WTC11 (cell line): ENCODE data around the gene HDAC3. TPM values are rescaled to one million over a fixed set of nuclear protein-coding genes. Genes with fewer than 3 reads are reported as not detected.

Experiments used
- ATAC-seq: fragments of 200-7000 bp; cut with Tn5 transposase; 2 replicates; pipeline ENCODE4 v1.10.0; 2021; ENCODE audit warnings: mild to moderate bottlenecking, moderate library complexity
- CTCF ChIA-PET: fragments of 300-600 bp; sonication (Branson Sonifier 250); formaldehyde crosslinking; loops from one replicate; lab custom pipeline; 2021; ENCODE audit warnings: antibody characterized with exemption; lab: Charles Lee
- POLR2A ChIA-PET: fragments of 350-600 bp; sonication (Branson Sonifier 250); formaldehyde crosslinking; loops from one replicate; lab custom pipeline; 2021; ENCODE audit warnings: antibody characterized with exemption; lab: Charles Lee
- DNase-seq: peaks from one replicate; pipeline ENCODE4 v3.0.0; 2021; ENCODE audit warnings: low spot score
- H3K27ac Mint-ChIP-seq: 2 replicates; pipeline ENCODE4 v1.8.0; 2021; ENCODE audit warnings: mixed read lengths
- H3K27me3 Mint-ChIP-seq: 2 replicates; pipeline ENCODE4 v1.8.0; 2021; ENCODE audit warnings: low read depth, mild to moderate bottlenecking, moderate library complexity, mixed read lengths
- H3K36me3 Mint-ChIP-seq: 2 replicates; pipeline ENCODE4 v1.8.0; 2021; ENCODE audit warnings: mixed read lengths
- H3K4me1 Mint-ChIP-seq: 2 replicates; pipeline ENCODE4 v1.8.0; 2022; ENCODE audit warnings: mixed read lengths
- H3K4me3 Mint-ChIP-seq: 2 replicates; pipeline ENCODE4 v1.8.0; 2021; ENCODE audit warnings: mild to moderate bottlenecking, moderate library complexity, mixed read lengths
- H3K9me3 Mint-ChIP-seq: 2 replicates; pipeline ENCODE4 v1.8.0; 2021; ENCODE audit warnings: mixed read lengths
- GRHL2 ChIP-seq: fragments of 250-450 bp; sonication (Bioruptor Pico); IDR thresholded peaks from 2 replicates; pipeline ENCODE4 v1.8.0; 2022; ENCODE audit warnings: mild to moderate bottlenecking, moderate library complexity; ENCODE audit not compliant: insufficient replicate concordance, severe bottlenecking
- MYBL2 ChIP-seq: sonication (generic); formaldehyde crosslinking; IDR thresholded peaks from 2 replicates; pipeline ENCODE4 v1.8.1; 2023; ENCODE audit warnings: mild to moderate bottlenecking, moderate library complexity, missing genetic modification reagents
- NR1H2 ChIP-seq: sonication (generic); formaldehyde crosslinking; IDR thresholded peaks from 2 replicates; pipeline ENCODE4 v1.9.0; 2021; ENCODE audit warnings: mild to moderate bottlenecking, moderate library complexity, missing genetic modification reagents
- SMAD3 ChIP-seq: sonication (generic); formaldehyde crosslinking; IDR thresholded peaks from 2 replicates; pipeline ENCODE4 v1.8.0; 2022; ENCODE audit warnings: missing genetic modification reagents, mild to moderate bottlenecking, borderline replicate concordance
- ZNF138 ChIP-seq: sonication (generic); formaldehyde crosslinking; conservative IDR thresholded peaks from 2 replicates; pipeline ENCODE4 v1.8.1; 2022; ENCODE audit warnings: mild to moderate bottlenecking, moderate library complexity, missing genetic modification reagents
- ZNF396 ChIP-seq: fragments of 250-450 bp; sonication (Bioruptor Pico); IDR thresholded peaks from 2 replicates; pipeline ENCODE4 v1.8.0; 2021; ENCODE audit warnings: mild to moderate bottlenecking, moderate library complexity, borderline replicate concordance
- ZNF423 ChIP-seq: fragments of 250-450 bp; sonication (Bioruptor Pico); IDR thresholded peaks from 2 replicates; pipeline ENCODE4 v2.1.2; 2022; ENCODE audit warnings: mild to moderate bottlenecking, moderate library complexity
- total RNA-seq: library from RNA; stranded (reverse); gene quantifications from 3 replicates; pipeline ENCODE4 v1.2.3, GENCODE V29; 2021
- TF ChIP-seq, protein P1 (sequence below): fragments of 250-450 bp; sonication (Bioruptor Pico); IDR thresholded peaks from 2 replicates; pipeline ENCODE4 v1.9.0; 2021; ENCODE audit warnings: mild to moderate bottlenecking, borderline replicate concordance
- TF ChIP-seq, protein P2 (sequence below): sonication (generic); formaldehyde crosslinking; IDR thresholded peaks from 2 replicates; pipeline ENCODE4 v1.8.1; 2023; ENCODE audit warnings: mild to moderate bottlenecking, missing genetic modification reagents, moderate library complexity
- TF ChIP-seq, protein P3 (sequence below): fragments of 250-450 bp; sonication (Bioruptor Pico); IDR thresholded peaks from 2 replicates; pipeline ENCODE4 v1.9.0; 2021; ENCODE audit warnings: mild to moderate bottlenecking
- TF ChIP-seq, protein P4 (sequence below): sonication (generic); formaldehyde crosslinking; IDR thresholded peaks from 2 replicates; pipeline ENCODE4 v1.8.1; 2023; ENCODE audit warnings: mild to moderate bottlenecking, missing genetic modification reagents, borderline replicate concordance
- TF ChIP-seq, protein P5 (sequence below): sonication (generic); formaldehyde crosslinking; IDR thresholded peaks from 2 replicates; pipeline ENCODE4 v1.8.0; 2023; ENCODE audit warnings: missing genetic modification reagents, mild to moderate bottlenecking, borderline replicate concordance
- TF ChIP-seq, protein P6 (sequence below): sonication (generic); formaldehyde crosslinking; IDR thresholded peaks from 2 replicates; pipeline ENCODE4 v1.8.0; 2022; ENCODE audit warnings: mild to moderate bottlenecking, missing genetic modification reagents
- TF ChIP-seq, protein P7 (sequence below): sonication (generic); formaldehyde crosslinking; conservative IDR thresholded peaks from 2 replicates; pipeline ENCODE4 v1.8.1; 2023; ENCODE audit warnings: mild to moderate bottlenecking, low read depth, missing genetic modification reagents, moderate library complexity
- TF ChIP-seq, protein P8 (sequence below): sonication (generic); formaldehyde crosslinking; IDR thresholded peaks from 2 replicates; pipeline ENCODE4 v1.8.1; 2023; ENCODE audit warnings: mild to moderate bottlenecking, missing genetic modification reagents

Gene HDAC3
- total RNA-seq, 1 experiment from 2014 or later: 96.2 TPM

DNA sequence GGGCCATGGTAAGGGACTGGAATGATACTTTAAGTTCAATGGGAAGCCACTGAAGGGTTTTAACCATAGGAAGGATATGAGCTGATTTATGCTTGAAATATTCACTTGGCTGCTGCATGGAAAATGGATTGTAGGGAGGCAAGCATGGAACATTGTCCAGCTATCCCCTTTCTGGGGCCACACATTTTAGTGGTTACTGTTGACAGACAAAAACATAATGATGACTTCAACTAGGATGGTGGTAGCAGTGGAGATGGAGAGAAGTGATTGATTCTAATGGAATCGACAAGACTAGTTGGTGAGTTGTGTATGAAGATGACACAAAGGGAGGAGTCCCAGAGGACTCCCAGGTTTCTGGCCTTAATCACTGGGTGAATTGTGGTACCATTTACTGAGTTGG lies 20.8 kb upstream of the HDAC3 start:
- POLR2A ChIA-PET: no interaction called here
- Mint-ChIP-seq H3K4me1 (peaks cover 3% of the 10 kb centered on the region), H3K36me3 (peaks cover 68% of the 10 kb centered on the region)

More for the DNA sequence above, 20.8 kb upstream of the HDAC3 start:
- no peaks in the 10 kb centered on the region for H3K9me3 Mint-ChIP-seq
- TF ChIP-seq, protein P1, sequence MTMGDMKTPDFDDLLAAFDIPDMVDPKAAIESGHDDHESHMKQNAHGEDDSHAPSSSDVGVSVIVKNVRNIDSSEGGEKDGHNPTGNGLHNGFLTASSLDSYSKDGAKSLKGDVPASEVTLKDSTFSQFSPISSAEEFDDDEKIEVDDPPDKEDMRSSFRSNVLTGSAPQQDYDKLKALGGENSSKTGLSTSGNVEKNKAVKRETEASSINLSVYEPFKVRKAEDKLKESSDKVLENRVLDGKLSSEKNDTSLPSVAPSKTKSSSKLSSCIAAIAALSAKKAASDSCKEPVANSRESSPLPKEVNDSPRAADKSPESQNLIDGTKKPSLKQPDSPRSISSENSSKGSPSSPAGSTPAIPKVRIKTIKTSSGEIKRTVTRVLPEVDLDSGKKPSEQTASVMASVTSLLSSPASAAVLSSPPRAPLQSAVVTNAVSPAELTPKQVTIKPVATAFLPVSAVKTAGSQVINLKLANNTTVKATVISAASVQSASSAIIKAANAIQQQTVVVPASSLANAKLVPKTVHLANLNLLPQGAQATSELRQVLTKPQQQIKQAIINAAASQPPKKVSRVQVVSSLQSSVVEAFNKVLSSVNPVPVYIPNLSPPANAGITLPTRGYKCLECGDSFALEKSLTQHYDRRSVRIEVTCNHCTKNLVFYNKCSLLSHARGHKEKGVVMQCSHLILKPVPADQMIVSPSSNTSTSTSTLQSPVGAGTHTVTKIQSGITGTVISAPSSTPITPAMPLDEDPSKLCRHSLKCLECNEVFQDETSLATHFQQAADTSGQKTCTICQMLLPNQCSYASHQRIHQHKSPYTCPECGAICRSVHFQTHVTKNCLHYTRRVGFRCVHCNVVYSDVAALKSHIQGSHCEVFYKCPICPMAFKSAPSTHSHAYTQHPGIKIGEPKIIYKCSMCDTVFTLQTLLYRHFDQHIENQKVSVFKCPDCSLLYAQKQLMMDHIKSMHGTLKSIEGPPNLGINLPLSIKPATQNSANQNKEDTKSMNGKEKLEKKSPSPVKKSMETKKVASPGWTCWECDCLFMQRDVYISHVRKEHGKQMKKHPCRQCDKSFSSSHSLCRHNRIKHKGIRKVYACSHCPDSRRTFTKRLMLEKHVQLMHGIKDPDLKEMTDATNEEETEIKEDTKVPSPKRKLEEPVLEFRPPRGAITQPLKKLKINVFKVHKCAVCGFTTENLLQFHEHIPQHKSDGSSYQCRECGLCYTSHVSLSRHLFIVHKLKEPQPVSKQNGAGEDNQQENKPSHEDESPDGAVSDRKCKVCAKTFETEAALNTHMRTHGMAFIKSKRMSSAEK (CRISPR knock-in tag): no peak
- TF ChIP-seq, protein P2, sequence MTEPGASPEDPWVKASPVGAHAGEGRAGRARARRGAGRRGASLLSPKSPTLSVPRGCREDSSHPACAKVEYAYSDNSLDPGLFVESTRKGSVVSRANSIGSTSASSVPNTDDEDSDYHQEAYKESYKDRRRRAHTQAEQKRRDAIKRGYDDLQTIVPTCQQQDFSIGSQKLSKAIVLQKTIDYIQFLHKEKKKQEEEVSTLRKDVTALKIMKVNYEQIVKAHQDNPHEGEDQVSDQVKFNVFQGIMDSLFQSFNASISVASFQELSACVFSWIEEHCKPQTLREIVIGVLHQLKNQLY (CRISPR knock-in tag): no peak
- TF ChIP-seq SMAD3 (CRISPR knock-in tag) (no peak), ZNF138 (CRISPR knock-in tag) (no peak), ZNF423 (CRISPR knock-in tag) (no peak), NR1H2 (CRISPR knock-in tag) (no peak), MYBL2 (CRISPR knock-in tag) (no peak), ZNF396 (no peak), GRHL2 (no peak)
- TF ChIP-seq, protein P3, sequence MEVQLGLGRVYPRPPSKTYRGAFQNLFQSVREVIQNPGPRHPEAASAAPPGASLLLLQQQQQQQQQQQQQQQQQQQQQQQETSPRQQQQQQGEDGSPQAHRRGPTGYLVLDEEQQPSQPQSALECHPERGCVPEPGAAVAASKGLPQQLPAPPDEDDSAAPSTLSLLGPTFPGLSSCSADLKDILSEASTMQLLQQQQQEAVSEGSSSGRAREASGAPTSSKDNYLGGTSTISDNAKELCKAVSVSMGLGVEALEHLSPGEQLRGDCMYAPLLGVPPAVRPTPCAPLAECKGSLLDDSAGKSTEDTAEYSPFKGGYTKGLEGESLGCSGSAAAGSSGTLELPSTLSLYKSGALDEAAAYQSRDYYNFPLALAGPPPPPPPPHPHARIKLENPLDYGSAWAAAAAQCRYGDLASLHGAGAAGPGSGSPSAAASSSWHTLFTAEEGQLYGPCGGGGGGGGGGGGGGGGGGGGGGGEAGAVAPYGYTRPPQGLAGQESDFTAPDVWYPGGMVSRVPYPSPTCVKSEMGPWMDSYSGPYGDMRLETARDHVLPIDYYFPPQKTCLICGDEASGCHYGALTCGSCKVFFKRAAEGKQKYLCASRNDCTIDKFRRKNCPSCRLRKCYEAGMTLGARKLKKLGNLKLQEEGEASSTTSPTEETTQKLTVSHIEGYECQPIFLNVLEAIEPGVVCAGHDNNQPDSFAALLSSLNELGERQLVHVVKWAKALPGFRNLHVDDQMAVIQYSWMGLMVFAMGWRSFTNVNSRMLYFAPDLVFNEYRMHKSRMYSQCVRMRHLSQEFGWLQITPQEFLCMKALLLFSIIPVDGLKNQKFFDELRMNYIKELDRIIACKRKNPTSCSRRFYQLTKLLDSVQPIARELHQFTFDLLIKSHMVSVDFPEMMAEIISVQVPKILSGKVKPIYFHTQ (CRISPR knock-in tag): no peak
- TF ChIP-seq, protein P4, sequence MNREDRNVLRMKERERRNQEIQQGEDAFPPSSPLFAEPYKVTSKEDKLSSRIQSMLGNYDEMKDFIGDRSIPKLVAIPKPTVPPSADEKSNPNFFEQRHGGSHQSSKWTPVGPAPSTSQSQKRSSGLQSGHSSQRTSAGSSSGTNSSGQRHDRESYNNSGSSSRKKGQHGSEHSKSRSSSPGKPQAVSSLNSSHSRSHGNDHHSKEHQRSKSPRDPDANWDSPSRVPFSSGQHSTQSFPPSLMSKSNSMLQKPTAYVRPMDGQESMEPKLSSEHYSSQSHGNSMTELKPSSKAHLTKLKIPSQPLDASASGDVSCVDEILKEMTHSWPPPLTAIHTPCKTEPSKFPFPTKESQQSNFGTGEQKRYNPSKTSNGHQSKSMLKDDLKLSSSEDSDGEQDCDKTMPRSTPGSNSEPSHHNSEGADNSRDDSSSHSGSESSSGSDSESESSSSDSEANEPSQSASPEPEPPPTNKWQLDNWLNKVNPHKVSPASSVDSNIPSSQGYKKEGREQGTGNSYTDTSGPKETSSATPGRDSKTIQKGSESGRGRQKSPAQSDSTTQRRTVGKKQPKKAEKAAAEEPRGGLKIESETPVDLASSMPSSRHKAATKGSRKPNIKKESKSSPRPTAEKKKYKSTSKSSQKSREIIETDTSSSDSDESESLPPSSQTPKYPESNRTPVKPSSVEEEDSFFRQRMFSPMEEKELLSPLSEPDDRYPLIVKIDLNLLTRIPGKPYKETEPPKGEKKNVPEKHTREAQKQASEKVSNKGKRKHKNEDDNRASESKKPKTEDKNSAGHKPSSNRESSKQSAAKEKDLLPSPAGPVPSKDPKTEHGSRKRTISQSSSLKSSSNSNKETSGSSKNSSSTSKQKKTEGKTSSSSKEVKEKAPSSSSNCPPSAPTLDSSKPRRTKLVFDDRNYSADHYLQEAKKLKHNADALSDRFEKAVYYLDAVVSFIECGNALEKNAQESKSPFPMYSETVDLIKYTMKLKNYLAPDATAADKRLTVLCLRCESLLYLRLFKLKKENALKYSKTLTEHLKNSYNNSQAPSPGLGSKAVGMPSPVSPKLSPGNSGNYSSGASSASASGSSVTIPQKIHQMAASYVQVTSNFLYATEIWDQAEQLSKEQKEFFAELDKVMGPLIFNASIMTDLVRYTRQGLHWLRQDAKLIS (CRISPR knock-in tag): no peak
- TF ChIP-seq, protein P5, sequence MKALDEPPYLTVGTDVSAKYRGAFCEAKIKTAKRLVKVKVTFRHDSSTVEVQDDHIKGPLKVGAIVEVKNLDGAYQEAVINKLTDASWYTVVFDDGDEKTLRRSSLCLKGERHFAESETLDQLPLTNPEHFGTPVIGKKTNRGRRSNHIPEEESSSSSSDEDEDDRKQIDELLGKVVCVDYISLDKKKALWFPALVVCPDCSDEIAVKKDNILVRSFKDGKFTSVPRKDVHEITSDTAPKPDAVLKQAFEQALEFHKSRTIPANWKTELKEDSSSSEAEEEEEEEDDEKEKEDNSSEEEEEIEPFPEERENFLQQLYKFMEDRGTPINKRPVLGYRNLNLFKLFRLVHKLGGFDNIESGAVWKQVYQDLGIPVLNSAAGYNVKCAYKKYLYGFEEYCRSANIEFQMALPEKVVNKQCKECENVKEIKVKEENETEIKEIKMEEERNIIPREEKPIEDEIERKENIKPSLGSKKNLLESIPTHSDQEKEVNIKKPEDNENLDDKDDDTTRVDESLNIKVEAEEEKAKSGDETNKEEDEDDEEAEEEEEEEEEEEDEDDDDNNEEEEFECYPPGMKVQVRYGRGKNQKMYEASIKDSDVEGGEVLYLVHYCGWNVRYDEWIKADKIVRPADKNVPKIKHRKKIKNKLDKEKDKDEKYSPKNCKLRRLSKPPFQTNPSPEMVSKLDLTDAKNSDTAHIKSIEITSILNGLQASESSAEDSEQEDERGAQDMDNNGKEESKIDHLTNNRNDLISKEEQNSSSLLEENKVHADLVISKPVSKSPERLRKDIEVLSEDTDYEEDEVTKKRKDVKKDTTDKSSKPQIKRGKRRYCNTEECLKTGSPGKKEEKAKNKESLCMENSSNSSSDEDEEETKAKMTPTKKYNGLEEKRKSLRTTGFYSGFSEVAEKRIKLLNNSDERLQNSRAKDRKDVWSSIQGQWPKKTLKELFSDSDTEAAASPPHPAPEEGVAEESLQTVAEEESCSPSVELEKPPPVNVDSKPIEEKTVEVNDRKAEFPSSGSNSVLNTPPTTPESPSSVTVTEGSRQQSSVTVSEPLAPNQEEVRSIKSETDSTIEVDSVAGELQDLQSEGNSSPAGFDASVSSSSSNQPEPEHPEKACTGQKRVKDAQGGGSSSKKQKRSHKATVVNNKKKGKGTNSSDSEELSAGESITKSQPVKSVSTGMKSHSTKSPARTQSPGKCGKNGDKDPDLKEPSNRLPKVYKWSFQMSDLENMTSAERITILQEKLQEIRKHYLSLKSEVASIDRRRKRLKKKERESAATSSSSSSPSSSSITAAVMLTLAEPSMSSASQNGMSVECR: no peak
- TF ChIP-seq, protein P6, sequence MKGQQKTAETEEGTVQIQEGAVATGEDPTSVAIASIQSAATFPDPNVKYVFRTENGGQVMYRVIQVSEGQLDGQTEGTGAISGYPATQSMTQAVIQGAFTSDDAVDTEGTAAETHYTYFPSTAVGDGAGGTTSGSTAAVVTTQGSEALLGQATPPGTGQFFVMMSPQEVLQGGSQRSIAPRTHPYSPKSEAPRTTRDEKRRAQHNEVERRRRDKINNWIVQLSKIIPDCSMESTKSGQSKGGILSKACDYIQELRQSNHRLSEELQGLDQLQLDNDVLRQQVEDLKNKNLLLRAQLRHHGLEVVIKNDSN (CRISPR knock-in tag): no peak
- TF ChIP-seq, protein P7, sequence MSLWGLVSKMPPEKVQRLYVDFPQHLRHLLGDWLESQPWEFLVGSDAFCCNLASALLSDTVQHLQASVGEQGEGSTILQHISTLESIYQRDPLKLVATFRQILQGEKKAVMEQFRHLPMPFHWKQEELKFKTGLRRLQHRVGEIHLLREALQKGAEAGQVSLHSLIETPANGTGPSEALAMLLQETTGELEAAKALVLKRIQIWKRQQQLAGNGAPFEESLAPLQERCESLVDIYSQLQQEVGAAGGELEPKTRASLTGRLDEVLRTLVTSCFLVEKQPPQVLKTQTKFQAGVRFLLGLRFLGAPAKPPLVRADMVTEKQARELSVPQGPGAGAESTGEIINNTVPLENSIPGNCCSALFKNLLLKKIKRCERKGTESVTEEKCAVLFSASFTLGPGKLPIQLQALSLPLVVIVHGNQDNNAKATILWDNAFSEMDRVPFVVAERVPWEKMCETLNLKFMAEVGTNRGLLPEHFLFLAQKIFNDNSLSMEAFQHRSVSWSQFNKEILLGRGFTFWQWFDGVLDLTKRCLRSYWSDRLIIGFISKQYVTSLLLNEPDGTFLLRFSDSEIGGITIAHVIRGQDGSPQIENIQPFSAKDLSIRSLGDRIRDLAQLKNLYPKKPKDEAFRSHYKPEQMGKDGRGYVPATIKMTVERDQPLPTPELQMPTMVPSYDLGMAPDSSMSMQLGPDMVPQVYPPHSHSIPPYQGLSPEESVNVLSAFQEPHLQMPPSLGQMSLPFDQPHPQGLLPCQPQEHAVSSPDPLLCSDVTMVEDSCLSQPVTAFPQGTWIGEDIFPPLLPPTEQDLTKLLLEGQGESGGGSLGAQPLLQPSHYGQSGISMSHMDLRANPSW: no peak
- TF ChIP-seq, protein P8, sequence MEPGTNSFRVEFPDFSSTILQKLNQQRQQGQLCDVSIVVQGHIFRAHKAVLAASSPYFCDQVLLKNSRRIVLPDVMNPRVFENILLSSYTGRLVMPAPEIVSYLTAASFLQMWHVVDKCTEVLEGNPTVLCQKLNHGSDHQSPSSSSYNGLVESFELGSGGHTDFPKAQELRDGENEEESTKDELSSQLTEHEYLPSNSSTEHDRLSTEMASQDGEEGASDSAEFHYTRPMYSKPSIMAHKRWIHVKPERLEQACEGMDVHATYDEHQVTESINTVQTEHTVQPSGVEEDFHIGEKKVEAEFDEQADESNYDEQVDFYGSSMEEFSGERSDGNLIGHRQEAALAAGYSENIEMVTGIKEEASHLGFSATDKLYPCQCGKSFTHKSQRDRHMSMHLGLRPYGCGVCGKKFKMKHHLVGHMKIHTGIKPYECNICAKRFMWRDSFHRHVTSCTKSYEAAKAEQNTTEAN (CRISPR knock-in tag): no peak
- TF ChIP-seq, all 79 proteins: peak for 0
- Mint-ChIP-seq H3K27me3 (no peaks in the 10 kb centered on the region), H3K27ac (no peak overlapping the region), H3K4me3 (no peak overlapping the region)
- DNase-seq (no peak), ATAC-seq (no peak)
- CTCF ChIA-PET: no interaction called here
